ENCODE results near the gene GRHPR. TPM values are rescaled to one million over a fixed set of nuclear protein-coding genes. Genes with fewer than 3 reads are reported as not detected.
"Not testable (repeated sequence)": the region's sequence is repeated elsewhere in the genome, so short reads cannot be mapped to it uniquely, and the experiment has no call there.

GRHPR gene
- total RNA-seq, 1 donor from 2014 or later, result 88.1 TPM

DNA sequence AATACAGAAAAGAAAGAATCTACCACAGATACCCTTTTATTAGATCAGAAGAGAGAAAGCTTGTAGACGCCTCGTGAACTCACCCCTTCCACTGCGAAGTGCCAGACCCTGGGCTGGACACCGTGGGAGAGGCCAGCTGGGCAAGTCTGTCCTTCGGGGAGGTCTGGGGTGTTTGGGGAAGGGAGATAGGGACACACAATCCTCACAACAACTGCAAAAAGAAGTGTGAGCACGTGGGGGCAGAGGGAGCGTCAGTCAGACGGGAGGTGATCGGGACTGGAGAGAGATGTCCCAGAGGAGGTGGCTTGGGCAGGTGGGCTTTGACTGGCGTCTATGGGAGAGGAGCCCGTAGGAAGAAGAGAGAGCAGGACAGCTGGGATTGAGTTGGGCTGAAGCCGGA, 27.3 kb upstream of the GRHPR start:
- H3K36me3 Mint-ChIP-seq (ENCODE audit: low read depth, unreplicated experiment), result peaks cover 2% of the 10 kb centered on the region
- H2AFZ ChIP-seq (ENCODE audit: low read depth, low read length), result no peak overlapping the region
- no peak overlapping the region for H3K4me3 Mint-ChIP-seq (ENCODE audit: unreplicated experiment)
- H3K27me3 Mint-ChIP-seq (ENCODE audit: low read depth, unreplicated experiment), result peaks cover 27% of the 10 kb centered on the region
- no peak overlapping the region for H3K9ac ChIP-seq (ENCODE audit: low read length)
- H3K36me3 ChIP-seq (ENCODE audit: insufficient read depth, low read length), result no peaks in the 10 kb centered on the region
- no peaks in the 10 kb centered on the region for H3K9me3 Mint-ChIP-seq (ENCODE audit: unreplicated experiment)
- H3K27me3 ChIP-seq (ENCODE audit: insufficient read depth, low read length), result peaks cover 4% of the 10 kb centered on the region
- H3K4me1 ChIP-seq (ENCODE audit: insufficient read depth, low read length), result no peaks in the 10 kb centered on the region
- no peaks in the 10 kb centered on the region for H3K9me3 ChIP-seq (ENCODE audit: insufficient read depth, low read depth, low read length)
- no peak for FAIRE-seq
- H3K4me1 Mint-ChIP-seq (ENCODE audit: low read depth, unreplicated experiment), result no peaks in the 10 kb centered on the region
- no peak for TF ChIP-seq EZH2 (IDR thresholded peaks at IDR 0.05; ENCODE audit: insufficient read depth, low read length)
- TF ChIP-seq, protein P1, sequence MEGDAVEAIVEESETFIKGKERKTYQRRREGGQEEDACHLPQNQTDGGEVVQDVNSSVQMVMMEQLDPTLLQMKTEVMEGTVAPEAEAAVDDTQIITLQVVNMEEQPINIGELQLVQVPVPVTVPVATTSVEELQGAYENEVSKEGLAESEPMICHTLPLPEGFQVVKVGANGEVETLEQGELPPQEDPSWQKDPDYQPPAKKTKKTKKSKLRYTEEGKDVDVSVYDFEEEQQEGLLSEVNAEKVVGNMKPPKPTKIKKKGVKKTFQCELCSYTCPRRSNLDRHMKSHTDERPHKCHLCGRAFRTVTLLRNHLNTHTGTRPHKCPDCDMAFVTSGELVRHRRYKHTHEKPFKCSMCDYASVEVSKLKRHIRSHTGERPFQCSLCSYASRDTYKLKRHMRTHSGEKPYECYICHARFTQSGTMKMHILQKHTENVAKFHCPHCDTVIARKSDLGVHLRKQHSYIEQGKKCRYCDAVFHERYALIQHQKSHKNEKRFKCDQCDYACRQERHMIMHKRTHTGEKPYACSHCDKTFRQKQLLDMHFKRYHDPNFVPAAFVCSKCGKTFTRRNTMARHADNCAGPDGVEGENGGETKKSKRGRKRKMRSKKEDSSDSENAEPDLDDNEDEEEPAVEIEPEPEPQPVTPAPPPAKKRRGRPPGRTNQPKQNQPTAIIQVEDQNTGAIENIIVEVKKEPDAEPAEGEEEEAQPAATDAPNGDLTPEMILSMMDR (IDR thresholded peaks at IDR 0.05; ENCODE audit: insufficient read depth, low read depth, low read length), result no peak
- no peaks in the 10 kb centered on the region for H3K79me2 ChIP-seq (ENCODE audit: insufficient read depth, low read length)
- no peaks in the 10 kb centered on the region for H4K20me1 ChIP-seq (ENCODE audit: insufficient read depth, low read length)
- no peak overlapping the region for H3K27ac Mint-ChIP-seq (ENCODE audit: unreplicated experiment)
- H3K27ac ChIP-seq (ENCODE audit: low read depth, low read length), result no peak overlapping the region
- no peak for DNase-seq (ENCODE audit: low read depth)
- no peak overlapping the region for H3K4me3 ChIP-seq (ENCODE audit: insufficient read depth, low read depth, low read length)
- H3K4me2 ChIP-seq (ENCODE audit: low read length), result no peak overlapping the region

DNA sequence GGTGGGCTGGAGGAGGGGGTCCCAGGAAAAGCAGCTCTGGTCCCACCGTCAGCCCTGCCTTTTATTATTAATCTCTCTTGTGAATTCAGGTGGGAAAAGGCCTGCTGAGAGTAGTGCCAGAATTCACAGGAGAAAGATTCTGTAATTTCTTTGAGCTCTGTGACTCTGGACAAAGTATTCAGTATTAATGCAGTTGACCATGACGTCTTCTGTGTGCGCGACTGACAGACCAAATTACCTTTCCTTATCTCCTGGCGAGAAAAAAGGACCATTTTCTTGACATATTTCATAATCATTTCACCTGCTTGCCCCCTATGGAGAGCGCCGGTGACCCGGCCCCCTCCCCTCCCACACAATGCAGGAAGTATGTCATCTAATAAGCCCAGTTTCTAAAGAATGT, 26.8 kb upstream of the GRHPR start:
- Histone ChIP-seq H3K4me3 (ENCODE audit: insufficient read depth, low read depth, low read length) (no peak overlapping the region), H3K4me1 (ENCODE audit: insufficient read depth, low read length) (no peaks in the 10 kb centered on the region), H3K79me2 (ENCODE audit: insufficient read depth, low read length) (no peaks in the 10 kb centered on the region), H3K9me3 (ENCODE audit: insufficient read depth, low read depth, low read length) (no peaks in the 10 kb centered on the region), H3K27ac (ENCODE audit: low read depth, low read length) (no peak overlapping the region), H2AFZ (ENCODE audit: low read depth, low read length) (no peak overlapping the region), H3K4me2 (ENCODE audit: low read length) (no peak overlapping the region), H3K9ac (ENCODE audit: low read length) (no peak overlapping the region), H4K20me1 (ENCODE audit: insufficient read depth, low read length) (no peaks in the 10 kb centered on the region), H3K27me3 (ENCODE audit: insufficient read depth, low read length) (peaks cover 4% of the 10 kb centered on the region), H3K36me3 (ENCODE audit: insufficient read depth, low read length) (no peaks in the 10 kb centered on the region)
- no peak for TF ChIP-seq EZH2 (IDR thresholded peaks at IDR 0.05; ENCODE audit: insufficient read depth, low read length)
- TF ChIP-seq, protein P1 (IDR thresholded peaks at IDR 0.05; ENCODE audit: insufficient read depth, low read depth, low read length), result no peak
- H3K27ac Mint-ChIP-seq (ENCODE audit: unreplicated experiment), result no peak overlapping the region
- H3K36me3 Mint-ChIP-seq (ENCODE audit: low read depth, unreplicated experiment), result peaks cover 2% of the 10 kb centered on the region
- H3K27me3 Mint-ChIP-seq (ENCODE audit: low read depth, unreplicated experiment), result peaks cover 26% of the 10 kb centered on the region
- no peaks in the 10 kb centered on the region for H3K9me3 Mint-ChIP-seq (ENCODE audit: unreplicated experiment)
- no peaks in the 10 kb centered on the region for H3K4me1 Mint-ChIP-seq (ENCODE audit: low read depth, unreplicated experiment)
- DNase-seq (ENCODE audit: low read depth), result no peak
- FAIRE-seq, result no peak
- H3K4me3 Mint-ChIP-seq (ENCODE audit: unreplicated experiment), result no peak overlapping the region

DNA sequence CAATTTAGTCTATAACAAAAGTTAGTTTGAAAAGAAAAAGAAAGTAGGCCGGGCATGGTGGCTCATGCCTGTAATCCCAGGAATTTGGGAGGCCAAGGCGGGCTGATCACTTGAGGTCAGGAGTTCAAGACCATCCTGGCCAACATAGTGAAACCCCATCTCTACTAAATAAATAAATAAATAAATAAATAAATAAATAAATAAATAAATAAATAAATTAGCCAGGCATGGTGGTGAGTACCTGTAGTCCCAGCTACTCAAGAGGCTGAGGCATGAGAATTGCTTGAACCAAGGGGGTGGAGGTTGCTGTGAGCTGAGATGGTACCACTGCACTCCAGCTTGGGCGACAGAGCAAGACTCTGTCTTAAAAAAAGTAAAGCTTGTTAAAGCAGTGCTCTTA, 24.5 kb upstream of the GRHPR start:
- H3K4me3 Mint-ChIP-seq (ENCODE audit: unreplicated experiment); H3K4me1 ChIP-seq (ENCODE audit: insufficient read depth, low read length); H3K79me2 ChIP-seq (ENCODE audit: insufficient read depth, low read length); H3K36me3 ChIP-seq (ENCODE audit: insufficient read depth, low read length); H3K27ac ChIP-seq (ENCODE audit: low read depth, low read length); H3K9ac ChIP-seq (ENCODE audit: low read length); H3K4me2 ChIP-seq (ENCODE audit: low read length); H3K9me3 Mint-ChIP-seq (ENCODE audit: unreplicated experiment); FAIRE-seq; DNase-seq (ENCODE audit: low read depth); H3K4me1 Mint-ChIP-seq (ENCODE audit: low read depth, unreplicated experiment); H3K9me3 ChIP-seq (ENCODE audit: insufficient read depth, low read depth, low read length); H3K27ac Mint-ChIP-seq (ENCODE audit: unreplicated experiment); H3K27me3 ChIP-seq (ENCODE audit: insufficient read depth, low read length); H2AFZ ChIP-seq (ENCODE audit: low read depth, low read length); H4K20me1 ChIP-seq (ENCODE audit: insufficient read depth, low read length); H3K36me3 Mint-ChIP-seq (ENCODE audit: low read depth, unreplicated experiment); H3K4me3 ChIP-seq (ENCODE audit: insufficient read depth, low read depth, low read length): not testable (repeated sequence)
- H3K27me3 Mint-ChIP-seq (ENCODE audit: low read depth, unreplicated experiment), result peaks cover 20% of the 10 kb centered on the region

Data from astrocyte (in vitro differentiated cells and primary cell).